Measurements from ENCODE around the gene HIGD1B.

DNA sequence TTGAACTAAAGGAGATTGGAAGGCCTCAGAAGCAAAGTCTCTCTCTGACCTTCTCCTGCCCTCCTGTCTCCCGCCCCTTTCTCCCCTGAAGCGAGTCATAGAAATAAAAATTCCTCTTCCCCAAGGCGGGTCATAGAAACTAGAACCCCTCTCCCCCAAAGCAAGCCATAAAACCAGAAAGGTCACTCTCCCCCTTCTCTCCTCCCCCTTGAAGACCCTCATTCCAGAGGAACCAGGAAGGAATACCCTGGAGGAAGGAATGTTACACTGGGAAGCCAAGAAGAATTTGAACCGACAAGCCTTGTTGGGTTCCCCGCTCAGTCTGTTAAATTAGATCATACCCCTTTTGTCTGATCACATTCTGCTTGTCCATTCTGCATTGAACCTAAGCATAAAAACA, 14.9 kb upstream of the HIGD1B start:
- TF ChIP-seq CTCF (IDR thresholded peaks at IDR 0.05) (no peak), POLR2A (IDR thresholded peaks at IDR 0.05) (no peak)

Data from body of pancreas (tissue), 4 donors.